K562 (cell line): ENCODE measurements around the gene TRNAU1AP. TPM values are rescaled to one million over a fixed set of nuclear protein-coding genes. Genes with fewer than 3 reads are reported as not detected.

ENCODE experiments used
- CEBPZ ChIP-seq: fragments of 150-350 bp; IDR thresholded peaks from 2 replicates; pipeline ENCODE4 v1.6.1; 2014; ENCODE audit warnings: low read depth, mild to moderate bottlenecking, low read length, borderline replicate concordance
- GABPB1 ChIP-seq: sonication (generic); formaldehyde crosslinking; IDR thresholded peaks from 2 replicates; pipeline ENCODE4 v1.8.0; 2022; ENCODE audit warnings: mild to moderate bottlenecking, missing genetic modification reagents
- GATAD2A ChIP-seq: fragments of 450-650 bp; IDR thresholded peaks from 2 replicates; pipeline ENCODE4 v1.6.1; 2017
- GTF2F1 ChIP-seq: IDR thresholded peaks from 2 replicates; pipeline ENCODE4 v1.6.1; 2011; ENCODE audit warnings: low read depth, low read length, improper control_type of control experiment
- IFI16 ChIP-seq: fragments of 250-450 bp; sonication (Bioruptor Pico); IDR thresholded peaks from 2 replicates; pipeline ENCODE4 v2.1.2; 2022; ENCODE audit warnings: mild to moderate bottlenecking, inconsistent platforms
- MECOM ChIP-seq: fragments of 250-450 bp; sonication (Bioruptor Pico); IDR thresholded peaks from 2 replicates; pipeline ENCODE4 v1.8.0; 2022; ENCODE audit warnings: inconsistent platforms
- MXD1 ChIP-seq: fragments of 250-450 bp; sonication (Bioruptor Pico); IDR thresholded peaks from 2 replicates; pipeline ENCODE4 v1.8.0; 2021; ENCODE audit warnings: borderline replicate concordance, mild to moderate bottlenecking, moderate library complexity; ENCODE audit not compliant: poor library complexity, severe bottlenecking
- NONO ChIP-seq, 2 experiments: fragments of 200-400 bp in 1 of 2; fragments of 450-650 bp in 1 of 2; formaldehyde crosslinking in 1 of 2; IDR thresholded peaks; 2 replicates each; pipeline ENCODE4 v1.6.1; 2017; ENCODE audit warnings: low read depth in 2 of 2, mild to moderate bottlenecking in 2 of 2, moderate library complexity in 2 of 2, low read length in 1 of 2
- TAL1 ChIP-seq: fragments of 450-650 bp; IDR thresholded peaks from 2 replicates; pipeline ENCODE4 v1.6.1; 2016; ENCODE audit warnings: mild to moderate bottlenecking
- TARDBP ChIP-seq: fragments of 450-650 bp; IDR thresholded peaks from 2 replicates; pipeline ENCODE4 v1.6.1; 2016
- ZNF644 ChIP-seq: fragments of 200-800 bp; sonication (Bioruptor generic); IDR thresholded peaks from 2 replicates; pipeline ENCODE4 v1.6.1; 2016; ENCODE audit warnings: low read depth, missing genetic modification characterization, missing compliant biosample characterization
- ZNF764 ChIP-seq: fragments of 250-450 bp; sonication (Bioruptor Pico); IDR thresholded peaks from 2 replicates; pipeline ENCODE4 v1.4.0; 2020; ENCODE audit warnings: low read depth, mild to moderate bottlenecking, moderate library complexity
- ZNF77 ChIP-seq: fragments of 250-450 bp; sonication (Bioruptor Pico); IDR thresholded peaks from 2 replicates; pipeline ENCODE4 v1.5.0; 2020
- polyA plus RNA-seq, 8 experiments: library from polyadenylated mRNA; depleted of rRNA in 4 of 8; stranded (reverse) in 5 of 8; unstranded in 3 of 8; fragments of >200 nt; fragmentation: Nextera tagmentation in 2 of 8; fragmentation: Illumina TruSeq in 1 of 8; extraction: Ambion mirVana in 2 of 8; extraction: Trizol in 1 of 8; gene quantifications; 2 replicates each; pipeline versions ENCODE4 v1.2.1 to v1.2.3, GENCODE V29; 2011 to 2014; ENCODE audit warnings: inconsistent platforms in 1 of 8, missing spikeins in 1 of 8
- total RNA-seq, 7 experiments: library from RNA; depleted of rRNA in 6 of 7; stranded (reverse); fragments of >200 nt in 6 of 7; fragmentation: Illumina TruSeq in 2 of 7; extraction: Trizol in 2 of 7; gene quantifications; 2 replicates each; pipeline versions ENCODE4 v1.2.1 to v1.2.3, GENCODE V29; 2011 to 2021; ENCODE audit warnings: low replicate concordance in 1 of 7

TRNAU1AP gene
- total and polyA plus RNA-seq, 9 of the 15 experiments (the other 6 are each of a cell fraction or from before 2014, with no cell fraction given), result 34.9 to 110 (median 46.3) TPM

- TF ChIP-seq CEBPZ (no peak), IFI16 (CRISPR knock-in tag) (no peak), MXD1 (CRISPR knock-in tag) (no peak), GATAD2A (peak; percentile 93), GTF2F1 (no peak), NONO (IDR thresholded peaks at IDR 0.05; ENCODE audit: low read depth in 2 of 2, low read length in 1 of 2) (peak in 1 of 2 experiments; percentile 85; a peak in 2 of 4 replicates), ZNF77 (CRISPR knock-in tag) (no peak), ZNF644 (tag) (no peak), ZNF764 (CRISPR knock-in tag) (no peak), TAL1 (peak; percentile 23; the same call in 1 of the 2 replicates), MECOM (CRISPR knock-in tag) (no peak), TARDBP (peak; percentile 54; the same call in 1 of the 2 replicates), GABPB1 (CRISPR knock-in tag) (peak; percentile 84)
Observed at GRCh38 chr1:28552758-28553663, at the start of gene TRNAU1AP (continued).
